ENCODE measurements around the gene PITPNM3. TPM values are rescaled to one million over a fixed set of nuclear protein-coding genes. Genes with fewer than 3 reads are reported as not detected.
A peak's percentile ranks its signal among the peaks of the same experiment; 100 is the strongest.

PITPNM3 gene
- polyA plus RNA-seq, 10 donors, result 3.1 to 5.5 (median 4.6) TPM

DNA sequence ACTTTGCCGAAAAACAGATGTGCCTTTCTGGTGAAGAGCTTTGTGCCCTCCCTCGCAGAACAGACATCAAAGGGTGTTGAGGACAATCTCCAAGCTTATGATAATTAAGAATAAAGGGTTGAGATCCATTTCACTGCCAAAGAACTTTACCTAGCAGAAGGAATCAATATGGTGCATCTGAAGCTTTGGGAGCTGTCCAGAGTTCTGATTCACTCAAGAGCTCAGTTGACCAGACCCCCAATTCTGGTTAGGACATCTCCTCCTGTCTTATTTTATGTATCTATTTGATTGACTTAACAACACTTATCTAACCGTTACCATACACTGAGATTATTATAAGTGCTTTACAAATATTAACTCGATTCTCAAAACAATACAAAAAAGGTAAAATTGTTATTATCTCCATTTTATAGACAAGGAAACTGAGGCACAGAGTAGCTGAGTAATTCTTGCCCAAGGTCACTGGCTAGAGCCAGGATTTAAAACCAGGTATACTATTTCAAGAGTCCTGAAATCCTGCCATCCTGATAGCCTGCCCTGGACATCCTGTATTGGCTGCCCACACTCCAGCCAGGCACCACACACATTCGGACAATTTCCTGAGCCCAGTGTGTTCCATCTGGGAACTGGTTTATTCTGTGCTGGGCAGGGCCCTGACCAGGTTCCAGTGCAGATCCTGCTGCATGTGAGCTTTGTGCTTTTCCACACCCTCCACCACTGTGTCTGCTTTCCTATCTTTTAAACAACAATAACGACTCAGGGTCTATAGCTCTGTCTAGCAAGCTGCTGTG is 29.8 kb downstream of the PITPNM3 start:
- DNase-seq, result no peak

DNA sequence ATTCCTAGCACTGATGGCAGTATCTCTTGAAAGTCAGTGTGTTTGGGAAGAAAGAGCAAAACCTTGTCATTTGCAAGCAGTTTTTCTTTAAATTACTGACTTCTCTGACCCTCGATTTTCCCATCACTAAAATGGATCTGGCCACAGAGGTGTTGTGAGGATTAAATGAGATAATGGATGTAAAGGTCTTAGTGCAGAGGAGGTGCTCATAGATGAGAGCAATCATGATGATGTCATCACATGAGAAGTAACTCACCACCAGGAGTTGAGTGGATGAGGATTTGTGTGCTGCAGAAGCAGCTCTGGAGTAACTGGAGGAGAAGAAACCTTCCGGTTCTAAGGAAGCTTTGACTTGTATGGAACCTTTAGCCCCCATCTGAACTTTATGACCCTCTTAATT is 30.6 kb downstream of the PITPNM3 start:
- no peak for DNase-seq

DNA sequence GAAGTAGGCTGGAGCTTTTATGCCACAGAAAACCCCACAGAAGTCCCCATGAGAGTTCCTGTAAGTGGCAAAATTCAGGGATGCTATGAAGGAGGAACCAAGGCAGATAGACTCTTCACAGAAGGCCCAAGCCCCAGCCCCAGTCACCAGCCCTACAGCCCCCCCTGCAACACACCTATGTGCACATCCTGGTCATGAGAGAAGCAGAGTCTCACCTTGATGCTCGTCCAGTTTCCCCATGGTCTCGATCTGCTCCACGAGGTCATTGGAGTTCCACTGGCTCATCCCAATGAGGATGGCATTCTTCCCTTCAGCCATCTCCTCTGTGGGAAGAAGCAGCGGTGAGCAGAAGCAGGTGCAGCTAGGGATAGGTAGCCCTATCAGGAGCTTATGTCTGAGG is 31.2 kb downstream of the PITPNM3 start:
- no peak for DNase-seq

DNA sequence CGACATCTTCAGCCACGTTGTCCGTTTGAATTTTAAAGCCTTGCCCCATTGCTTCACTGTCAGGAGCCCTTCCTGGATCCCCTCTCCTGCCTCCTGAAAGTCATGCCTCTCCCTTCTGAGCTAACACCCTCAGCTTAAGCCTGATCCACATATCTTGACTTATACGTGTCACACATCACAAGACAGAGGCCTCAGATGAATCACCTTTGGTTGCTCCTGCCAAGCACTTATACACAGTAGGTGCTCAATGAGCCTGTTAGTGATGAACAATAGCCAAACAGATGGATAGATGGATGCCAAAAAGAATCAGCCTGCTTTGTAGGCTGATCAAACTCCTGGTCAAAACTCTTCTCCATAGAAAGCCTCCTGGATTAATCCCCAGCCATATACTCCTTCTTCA is 31.8 kb downstream of the PITPNM3 start:
- no peak for DNase-seq

DNA sequence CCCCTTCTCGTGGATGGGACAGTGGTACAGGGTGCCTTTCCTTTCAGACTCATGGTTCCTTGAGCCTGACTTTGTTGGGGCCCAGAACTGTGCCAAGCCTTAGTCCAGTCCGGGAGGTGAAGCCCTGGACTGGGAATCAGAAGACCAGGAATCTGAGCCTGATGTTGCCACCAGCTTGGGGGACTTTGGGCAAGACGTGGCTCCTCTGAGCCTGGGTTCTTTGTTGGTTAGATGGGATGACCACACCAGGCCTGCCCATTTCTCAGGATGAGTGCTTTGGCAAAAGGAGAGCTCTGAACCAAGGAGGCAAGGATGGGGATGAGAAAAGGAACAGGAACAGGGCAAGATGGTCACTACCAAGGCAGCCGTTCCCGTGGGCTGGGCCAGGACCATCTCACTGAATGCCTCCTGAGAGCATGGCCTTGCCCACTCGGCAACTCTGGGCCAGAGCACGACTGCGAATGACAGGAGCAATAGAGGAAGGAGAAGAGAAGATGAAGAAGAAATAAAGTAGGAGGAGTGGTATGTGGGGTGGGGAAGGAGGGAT is 32.5 kb downstream of the PITPNM3 start:
- DNase-seq, result no peak

DNA sequence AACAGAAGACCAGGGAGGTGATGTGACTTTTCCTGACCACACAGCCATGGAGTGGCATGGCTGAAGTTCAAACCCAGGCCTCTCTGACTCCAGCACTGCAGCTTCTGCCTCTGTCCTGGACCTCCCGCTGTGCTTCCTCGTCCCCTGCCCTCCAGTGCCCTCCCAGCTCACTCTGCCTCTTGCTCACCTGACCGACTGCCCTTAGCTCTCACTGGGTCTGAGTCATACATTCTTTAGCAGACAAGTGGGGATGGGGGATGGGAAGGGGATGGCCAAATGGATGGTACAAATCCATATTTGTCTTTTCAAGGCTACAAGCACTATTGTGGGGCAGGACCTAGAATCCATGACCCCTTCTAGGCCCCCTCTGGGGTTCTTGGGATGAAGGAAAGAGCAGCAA is 33.0 kb downstream of the PITPNM3 start:
- no peak for DNase-seq

DNA sequence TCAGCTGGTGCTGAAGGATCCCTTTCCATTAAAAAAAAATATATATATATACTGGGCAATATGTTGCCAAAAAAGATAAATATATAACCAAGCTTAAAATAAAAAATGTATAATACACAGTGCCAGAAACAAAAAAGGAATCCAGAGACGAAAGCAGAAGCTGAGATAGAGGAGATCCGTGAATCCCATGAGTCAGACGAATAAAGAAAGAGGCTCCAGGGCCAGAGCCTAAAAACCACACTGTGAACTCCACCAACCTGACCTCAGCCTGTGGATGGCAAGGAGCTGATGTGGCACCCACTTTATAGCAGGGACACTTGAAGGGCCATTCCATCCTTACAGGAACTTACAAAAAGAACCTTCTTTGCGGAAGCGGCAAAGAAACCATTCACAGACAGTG is 34.8 kb downstream of the PITPNM3 start:
- no peak for DNase-seq

DNA sequence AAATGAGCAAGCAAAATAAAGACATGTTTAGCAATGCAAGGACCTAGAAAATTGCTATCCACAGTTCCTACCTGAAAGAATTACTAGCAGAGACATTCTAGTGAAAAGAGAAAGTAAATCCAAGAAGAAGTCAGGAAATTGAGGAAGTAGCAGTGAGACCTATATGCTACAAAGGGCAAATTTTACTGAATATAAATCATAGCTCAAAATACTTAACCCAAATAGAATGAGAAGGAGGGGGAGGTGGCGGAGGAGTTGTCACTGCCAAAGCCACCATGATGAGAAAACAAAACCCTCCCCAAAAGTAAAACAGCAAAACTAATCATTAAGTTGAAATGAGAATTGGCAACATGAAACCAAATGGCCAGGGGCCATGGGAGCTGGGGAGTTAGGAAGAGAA is 39.3 kb downstream of the PITPNM3 start:
- DNase-seq, result no peak

DNA sequence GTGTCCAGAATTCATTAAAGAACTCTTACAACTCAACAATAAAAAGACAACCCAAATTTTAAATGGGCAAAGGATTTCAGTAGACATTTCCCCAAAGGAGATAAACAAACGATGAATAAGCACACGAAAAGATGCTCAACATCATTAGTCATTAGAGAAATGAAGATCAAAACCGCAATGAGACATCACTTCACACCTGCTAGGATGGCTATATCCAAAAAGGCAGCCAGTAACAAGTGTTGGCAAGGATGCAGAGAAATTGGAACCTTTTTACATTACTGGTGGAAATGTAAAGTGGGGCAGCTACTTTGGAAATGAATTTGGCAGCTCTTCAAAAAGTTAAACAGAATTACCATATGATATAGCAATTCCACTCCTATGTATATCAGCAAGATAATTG is 42.0 kb downstream of the PITPNM3 start:
- no peak for DNase-seq

DNA sequence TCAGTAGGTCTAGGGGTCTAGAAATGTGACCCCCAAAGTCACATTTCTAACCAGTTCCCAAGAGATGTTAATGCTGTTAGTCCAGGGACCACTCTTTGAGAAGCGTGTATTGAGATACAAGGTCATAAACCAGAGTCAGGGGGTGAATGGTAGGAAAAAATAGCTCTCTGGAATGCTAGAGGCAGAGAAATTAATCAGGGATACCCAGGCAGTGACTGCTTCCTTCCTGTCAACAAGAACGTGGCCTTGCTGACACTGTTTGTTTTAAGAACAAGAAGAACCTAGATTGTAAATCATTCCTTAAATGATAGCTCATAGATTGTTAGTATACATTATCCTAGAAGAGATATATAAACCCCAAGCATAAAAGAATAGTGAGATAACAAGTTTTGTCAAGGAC is 43.8 kb downstream of the PITPNM3 start:
- no peak for DNase-seq

DNA sequence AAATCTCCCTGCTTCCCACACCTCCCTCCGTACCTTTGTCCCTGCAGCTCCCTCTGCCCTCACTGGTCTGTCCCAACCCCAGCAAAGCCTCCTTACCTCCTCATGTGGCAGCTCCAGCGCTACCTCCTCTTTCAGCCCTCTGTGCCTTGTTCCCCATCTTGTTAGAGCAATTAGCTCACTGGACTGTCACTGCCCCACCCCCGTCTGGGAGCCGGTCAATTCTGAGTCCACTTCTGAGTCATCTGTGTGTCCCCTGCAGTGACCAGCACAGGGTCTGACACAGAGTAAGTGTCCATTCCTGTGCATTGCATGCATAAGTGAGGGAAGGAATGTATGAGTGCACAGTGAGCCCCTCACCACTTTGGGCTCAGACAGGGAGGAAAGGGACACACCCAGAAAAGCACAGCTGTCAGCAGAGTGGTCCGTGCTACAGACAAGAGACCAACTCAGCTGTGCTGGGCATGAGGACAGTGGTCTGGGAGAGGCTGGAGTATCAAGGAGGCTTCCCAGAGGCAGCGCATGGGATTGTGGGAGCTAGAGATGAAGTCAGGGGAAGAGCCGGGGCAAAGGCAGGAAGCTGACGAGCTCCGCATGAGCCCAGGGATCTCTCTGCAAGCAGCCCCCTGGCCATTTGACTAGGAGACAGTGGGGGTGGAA is 45.9 kb downstream of the PITPNM3 start:
- DNase-seq, result no peak

DNA sequence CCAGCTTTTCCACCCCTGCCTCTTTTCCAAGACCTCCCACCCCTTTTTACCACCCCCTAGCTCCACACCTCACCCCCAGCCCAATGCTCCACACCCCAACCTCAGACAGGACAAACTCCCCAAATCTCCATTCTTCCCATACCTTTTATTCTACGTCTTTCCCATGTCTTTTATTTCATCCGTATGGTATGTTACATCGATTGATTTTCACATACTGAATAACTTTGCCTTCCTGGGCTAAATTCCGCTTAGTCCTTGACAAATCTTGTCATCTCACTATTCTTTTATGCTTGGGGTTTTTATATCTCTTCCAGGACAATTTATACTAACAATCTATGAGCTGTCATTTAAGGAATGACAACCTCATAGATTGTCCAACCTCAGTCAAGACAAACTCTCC is 46.4 kb downstream of the PITPNM3 start:
- no peak for DNase-seq

DNA sequence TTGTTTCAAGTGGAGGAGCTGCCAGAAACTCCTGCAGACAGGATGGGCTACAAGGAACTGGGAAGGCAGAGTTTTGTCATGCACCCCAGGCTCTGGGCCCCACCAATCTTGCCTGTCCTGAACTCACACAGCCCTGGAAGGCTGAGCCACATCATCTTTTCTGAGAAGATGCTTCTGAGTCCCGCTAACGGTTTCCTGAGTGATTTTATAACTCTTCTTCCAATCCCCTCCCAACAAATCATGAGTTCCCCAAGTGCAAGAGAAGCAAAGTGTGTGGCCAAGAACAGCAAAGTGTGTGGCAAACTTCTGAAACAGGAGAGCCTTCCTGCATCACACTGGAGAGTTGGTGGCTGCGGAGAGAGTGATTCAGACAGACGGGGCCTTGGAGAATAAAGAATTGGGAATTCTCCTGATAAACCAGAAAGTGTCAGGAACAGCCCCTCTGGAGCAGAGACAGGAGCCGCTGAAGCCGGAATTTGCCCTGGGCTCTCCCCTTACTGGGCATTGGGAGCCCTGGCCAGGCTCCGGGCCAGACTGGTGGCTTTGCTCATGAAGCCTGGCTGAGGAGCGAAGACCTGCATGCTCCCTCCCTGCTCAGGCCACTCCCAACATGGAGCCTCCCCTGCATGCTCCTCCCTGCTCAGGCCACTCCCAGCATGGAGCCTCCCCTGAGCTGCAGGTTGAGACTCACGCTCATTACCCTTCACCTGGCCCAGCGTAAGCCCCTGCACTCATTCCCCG is 47.2 kb downstream of the PITPNM3 start:
- no peak for DNase-seq

DNA sequence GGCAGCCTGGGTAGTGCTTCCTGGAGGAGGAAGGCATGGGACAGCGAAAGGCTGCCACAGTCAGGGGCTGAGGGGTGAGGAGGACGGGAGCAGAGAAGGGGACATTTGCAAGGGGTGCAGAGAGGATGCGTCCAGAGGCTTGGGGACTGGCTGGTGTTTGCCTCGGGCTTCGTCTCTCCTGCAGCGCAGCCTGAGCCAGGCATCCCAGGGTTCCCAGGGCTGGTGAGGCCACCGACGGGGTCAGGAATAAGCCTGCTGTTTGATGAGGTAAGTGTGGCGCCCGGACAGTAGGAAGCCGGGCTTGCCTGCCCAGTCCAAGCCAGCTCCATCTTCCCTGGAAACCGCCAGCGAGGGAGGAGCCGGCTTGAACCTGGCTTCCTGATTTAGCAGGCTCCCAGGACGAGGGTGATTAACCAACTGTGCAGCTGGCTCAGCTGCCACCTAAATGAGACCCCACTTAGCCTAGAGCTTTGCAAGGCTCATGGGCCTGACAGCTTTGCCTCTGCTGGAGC is 47.8 kb downstream of the PITPNM3 start:
- no peak for DNase-seq

DNA sequence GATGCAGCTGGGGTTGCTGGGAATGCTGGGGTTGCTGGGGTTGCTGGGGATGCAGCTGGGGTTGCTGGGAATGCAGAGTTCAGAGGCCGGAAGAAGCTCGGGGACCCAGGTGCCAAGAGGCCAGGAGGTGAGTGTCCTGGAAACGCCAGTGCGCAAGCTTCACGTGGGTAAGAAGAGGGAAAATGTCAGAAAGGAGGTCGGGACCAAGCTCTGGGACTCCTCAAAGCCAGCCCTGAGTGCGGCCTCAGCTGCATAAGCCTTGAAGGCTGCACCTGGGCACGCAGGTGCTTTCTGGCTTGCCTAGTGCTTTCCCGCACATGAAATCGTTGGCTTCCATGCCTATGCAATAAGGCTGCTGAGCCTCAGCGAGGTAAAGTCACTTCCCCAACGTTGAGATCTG is 48.3 kb downstream of the PITPNM3 start:
- DNase-seq, result no peak

DNA sequence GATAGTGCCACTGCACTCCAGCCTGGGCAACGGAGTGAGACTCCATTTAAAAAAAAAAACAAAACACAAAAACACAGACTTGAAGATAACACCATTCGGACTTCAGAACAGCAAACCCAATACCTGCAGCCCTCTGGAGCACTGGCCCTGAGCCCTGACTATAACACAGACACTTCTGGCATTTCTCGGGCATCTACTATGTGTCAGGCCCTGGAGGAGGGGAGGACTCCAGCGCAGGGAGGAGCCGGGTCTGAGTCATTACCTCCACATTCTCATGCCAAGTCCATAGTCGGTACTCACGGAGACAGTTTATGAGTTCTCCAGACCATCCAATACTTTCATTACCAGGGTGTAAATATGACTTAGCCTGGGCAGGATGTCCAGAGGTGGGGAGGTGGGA is 48.8 kb downstream of the PITPNM3 start:
- DNase-seq, result peak in 1 of 3 donors; percentile 42

DNA sequence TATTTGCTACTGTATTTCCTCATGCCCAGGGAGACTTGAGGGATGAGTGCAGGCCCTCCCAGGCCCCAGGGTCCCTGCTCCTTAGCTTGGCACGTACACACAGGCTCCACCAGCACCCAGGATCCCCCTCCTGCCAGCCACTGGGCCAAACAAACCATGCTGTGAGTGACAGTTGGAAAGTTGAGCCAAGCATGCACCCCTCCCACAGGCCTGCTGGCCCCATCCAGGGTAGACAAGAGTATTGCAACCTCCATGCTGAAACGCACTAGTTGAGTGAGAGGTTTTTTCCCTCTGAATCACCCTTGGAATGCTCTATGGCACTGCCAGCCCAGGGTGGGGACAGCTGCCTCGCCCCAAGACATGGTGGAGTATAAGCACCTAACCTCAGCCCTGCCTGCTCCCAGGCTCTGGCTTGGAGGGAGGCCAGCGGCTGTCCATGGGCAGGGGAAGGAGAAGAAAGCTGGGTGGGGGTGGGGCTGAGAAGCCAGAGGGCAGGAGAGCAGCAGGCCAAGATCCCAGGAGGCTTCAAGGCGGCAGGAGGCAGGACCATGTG is 49.6 kb downstream of the PITPNM3 start:
- no peak for DNase-seq

DNA sequence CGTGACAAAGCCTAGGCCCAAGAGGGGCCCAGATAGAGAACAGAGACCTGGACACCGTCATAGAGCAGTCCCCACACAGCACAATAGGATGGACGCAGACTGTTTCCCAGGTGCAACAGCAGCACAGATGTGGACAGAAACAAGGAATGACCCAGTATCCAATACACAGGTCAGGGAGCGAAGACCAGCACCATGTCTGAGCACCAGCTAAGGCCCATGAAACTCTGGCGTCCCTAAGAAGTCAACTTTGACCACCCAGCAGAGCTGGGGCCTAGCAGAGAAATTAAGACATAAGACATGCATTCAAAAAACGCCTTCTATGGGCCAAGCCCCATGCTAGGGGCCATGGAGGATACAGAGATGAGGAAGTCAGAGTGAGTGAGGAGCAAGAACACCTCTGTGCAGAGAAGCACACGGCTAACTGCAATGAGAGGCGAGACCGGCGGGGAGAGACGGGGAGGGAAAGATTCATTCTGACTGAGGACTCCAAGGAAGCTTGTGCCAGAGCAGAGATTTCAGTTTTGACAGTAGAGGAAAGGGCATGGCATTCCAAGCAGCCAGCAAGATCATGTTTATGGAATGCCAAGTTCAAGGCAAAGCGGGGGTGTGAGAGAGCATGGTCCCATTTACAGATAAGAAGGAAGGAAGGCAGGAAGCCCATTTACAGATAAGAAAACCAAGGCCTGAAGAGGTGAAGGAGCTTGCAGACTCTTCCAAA is 50.8 kb downstream of the PITPNM3 start:
- no peak for DNase-seq

DNA sequence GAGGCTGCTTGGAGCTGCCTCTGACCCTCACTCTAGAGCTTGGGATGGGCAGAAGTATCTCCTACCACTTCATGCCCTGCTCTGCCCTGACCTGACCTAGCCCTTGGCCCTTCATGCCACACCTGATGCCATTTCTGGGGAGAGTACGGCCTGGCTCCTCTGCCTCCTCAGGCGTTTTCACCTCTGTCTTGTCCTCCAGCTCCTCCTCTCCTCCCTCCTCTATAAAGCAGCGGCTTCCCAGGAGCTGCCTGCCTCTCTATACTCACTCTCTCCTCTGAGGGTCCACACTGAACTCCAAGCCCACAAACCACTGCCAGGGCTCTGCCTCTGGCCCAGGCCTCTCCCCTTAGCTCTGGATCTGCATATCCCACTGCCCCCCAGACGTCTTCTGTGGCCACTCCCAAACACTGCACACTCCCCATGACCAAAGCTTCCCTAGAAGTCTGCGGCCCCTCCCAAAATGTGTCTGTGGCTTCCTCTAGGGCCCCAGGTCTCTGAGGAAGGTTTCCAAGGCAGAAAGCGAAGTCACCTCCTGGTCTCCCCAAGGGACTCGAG is 52.6 kb downstream of the PITPNM3 start:
- no peak for DNase-seq

DNA sequence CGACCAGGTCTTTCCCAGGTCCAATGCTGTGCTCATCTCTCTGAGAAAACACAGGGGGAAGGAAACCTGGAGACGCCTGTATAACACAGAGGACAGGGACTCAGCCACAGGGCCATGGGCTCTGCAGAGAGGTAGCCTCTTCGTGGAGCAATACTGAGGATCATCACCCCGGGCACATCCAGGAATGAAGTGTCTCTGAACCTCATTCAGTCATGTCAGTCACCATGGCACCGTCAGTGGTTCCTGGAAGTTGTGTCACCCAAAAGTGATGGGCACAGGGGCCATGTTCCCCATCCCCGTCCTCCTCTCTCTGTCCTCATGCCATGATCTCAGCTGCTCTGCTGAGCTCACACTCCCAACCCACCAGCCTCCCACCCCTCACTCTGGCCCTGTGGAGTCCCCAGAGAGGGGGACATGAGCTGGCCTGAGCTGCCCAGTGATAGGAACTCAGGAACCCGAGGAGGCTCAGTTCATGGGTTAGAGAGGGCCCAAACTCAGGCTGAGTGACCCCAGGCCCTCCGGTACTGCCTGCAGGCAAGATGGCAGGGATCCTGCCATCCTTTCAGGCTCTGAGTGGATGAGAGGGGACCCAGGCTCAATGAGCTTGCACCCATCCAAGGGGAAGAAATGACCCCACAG is 53.4 kb downstream of the PITPNM3 start:
- DNase-seq, result no peak

DNA sequence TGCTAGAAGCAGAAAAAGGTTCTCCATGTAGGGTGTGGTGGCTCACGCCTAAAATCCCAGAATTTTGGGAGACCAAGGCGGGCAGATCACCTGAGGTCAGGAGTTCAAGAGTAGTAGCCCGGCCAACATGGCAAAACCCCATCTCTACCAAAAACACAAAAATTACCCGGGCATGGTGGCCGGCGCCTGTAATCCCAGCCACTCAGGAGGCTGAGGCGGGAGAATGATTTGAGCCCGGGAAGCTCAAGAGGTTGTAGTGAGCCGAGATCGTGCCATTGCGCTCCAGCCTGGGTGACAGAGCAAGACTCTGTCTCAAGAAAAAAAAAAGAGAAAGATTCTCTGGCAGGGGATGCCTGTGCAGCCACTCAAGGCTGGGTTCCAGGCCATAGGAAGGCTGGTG is 54.2 kb downstream of the PITPNM3 start:
- DNase-seq, result no peak

Data from muscle of back (tissue), 11 donors.